ENCODE measurements around the gene C2CD4C.

Gene C2CD4C

GRCh38 chr19:379796-380195, 29.2 kb downstream of the C2CD4C start:
- no peak overlapping the region for H3K4me3 ChIP-seq (ENCODE audit: low read length)
- DNase-seq (ENCODE audit: low read depth) = no peak
- TF ChIP-seq CTCF (conservative IDR thresholded peaks at IDR 0.05; ENCODE audit: low read length) = no peak

- no peak for DNase-seq (ENCODE audit: low read depth)
- no peak for TF ChIP-seq CTCF (conservative IDR thresholded peaks at IDR 0.05; ENCODE audit: low read length)
- no peak overlapping the region for H3K4me3 ChIP-seq (ENCODE audit: low read length)
Observed at GRCh38 chr19:378706-379105, 30.2 kb downstream of the C2CD4C start.

GRCh38 chr19:377801-378581, 31.0 kb downstream of the C2CD4C start:
- no peak overlapping the region for H3K4me3 ChIP-seq (ENCODE audit: low read length)
- peak; percentile 15; the same call in 1 of the 2 replicates for TF ChIP-seq CTCF (conservative IDR thresholded peaks at IDR 0.05; ENCODE audit: low read length)
- DNase-seq (ENCODE audit: low read depth) = no peak

GRCh38 chr19:376111-376470, 32.9 kb downstream of the C2CD4C start:
- no peak overlapping the region for H3K4me3 ChIP-seq (ENCODE audit: low read length)
- TF ChIP-seq CTCF (conservative IDR thresholded peaks at IDR 0.05; ENCODE audit: low read length) = no peak

GRCh38 chr19:375395-376110, 33.4 kb downstream of the C2CD4C start:
- H3K4me3 ChIP-seq (ENCODE audit: low read length) = no peak overlapping the region
- TF ChIP-seq CTCF (conservative IDR thresholded peaks at IDR 0.05; ENCODE audit: low read length) = no peak
- DNase-seq (ENCODE audit: low read depth) = no peak

More at GRCh38 chr19:376111-376470, 32.9 kb downstream of the C2CD4C start:
- DNase-seq (ENCODE audit: low read depth) = no peak

- DNase-seq (ENCODE audit: low read depth) = no peak
- no peak overlapping the region for H3K4me3 ChIP-seq (ENCODE audit: low read length)
- no peak for TF ChIP-seq CTCF (conservative IDR thresholded peaks at IDR 0.05; ENCODE audit: low read length)
Observed at GRCh38 chr19:374886-375235, 34.1 kb downstream of the C2CD4C start.
